Ascending aorta (tissue), 2 donors: ENCODE data around the gene PSPH. TPM values are rescaled to one million over a fixed set of nuclear protein-coding genes. Genes with fewer than 3 reads are reported as not detected.
"Not testable (repeated sequence)": the region's sequence is repeated elsewhere in the genome, so short reads cannot be mapped to it uniquely, and the experiment has no call there.

ENCODE experiments used
- DNase-seq, 2 donors: peaks; one replicate each; pipeline ENCODE4 v3.0.0-alpha.2; 2019; ENCODE audit warnings: low spot score in 2 of 2
- H3K27ac ChIP-seq, 2 donors: fragments of 200-600 bp; sonication (generic); one replicate each; pipeline ENCODE4 v1.5.1; 2016 to 2017; ENCODE audit warnings: mild to moderate bottlenecking in 1 of 2
- H3K27me3 ChIP-seq: fragments of 200-600 bp; sonication (generic); one replicate; pipeline ENCODE4 v1.5.1; 2017
- H3K36me3 ChIP-seq, 2 donors: fragments of 200-600 bp; sonication (generic); one replicate each; pipeline ENCODE4 v1.5.1; 2016
- H3K4me1 ChIP-seq, 2 donors: fragments of 200-600 bp; sonication (generic); one replicate each; pipeline ENCODE4 v1.5.1; 2016 to 2017; ENCODE audit warnings: mild to moderate bottlenecking in 1 of 2
- H3K4me3 ChIP-seq, 2 donors: fragments of 200-600 bp; sonication (generic); one replicate each; pipeline ENCODE4 v1.5.1; 2016 to 2017; ENCODE audit warnings: mild to moderate bottlenecking in 1 of 2
- H3K9me3 ChIP-seq, 2 donors: fragments of 200-600 bp; sonication (generic); one replicate each; pipeline ENCODE4 v1.5.1; 2016
- intact Hi-C: fragments of 100-400 bp; cut with DNase I; formaldehyde crosslinking; loops from one replicate; pipeline ENCODE4 v1.15.1; 2023
- total RNA-seq: library from RNA; depleted of rRNA; stranded (reverse); fragments of >200 nt; gene quantifications from one replicate; pipeline ENCODE4 v1.1.0, GENCODE V29; 2016
- TF ChIP-seq, protein P1 (sequence below), 3 experiments: fragments of 200-600 bp in 2 of 3; fragments of 450-650 bp in 1 of 3; sonication (generic) in 2 of 3; IDR thresholded peaks; one replicate each; pipeline ENCODE4 v1.5.1; 2016 to 2019; ENCODE audit warnings: antibody characterized with exemption in 3 of 3, mild to moderate bottlenecking in 1 of 3, moderate library complexity in 1 of 3

The PSPH gene
- total RNA-seq, 1 donor from 2014 or later: not detected

DNA sequence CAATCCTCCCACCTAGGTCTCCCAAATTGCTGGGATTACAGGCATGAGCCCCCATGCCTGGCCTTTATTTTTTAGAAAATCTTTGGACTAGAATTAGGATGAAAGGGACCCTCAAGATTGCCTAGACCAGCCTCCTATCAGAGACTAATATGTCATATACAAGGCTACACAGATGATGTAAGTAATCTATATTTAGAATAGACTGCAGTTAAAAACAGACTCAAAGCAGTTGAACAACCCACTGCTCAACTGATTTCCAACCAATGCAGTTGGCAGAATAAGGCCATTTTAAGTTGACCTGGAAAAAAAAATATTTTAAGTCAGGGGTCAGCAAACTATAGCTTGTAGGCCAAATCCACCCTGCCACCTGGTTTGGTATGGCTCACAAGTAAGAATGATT is 27.7 kb downstream of the PSPH start:
- no peaks in the 10 kb centered on the region for H3K36me3 ChIP-seq

DNA sequence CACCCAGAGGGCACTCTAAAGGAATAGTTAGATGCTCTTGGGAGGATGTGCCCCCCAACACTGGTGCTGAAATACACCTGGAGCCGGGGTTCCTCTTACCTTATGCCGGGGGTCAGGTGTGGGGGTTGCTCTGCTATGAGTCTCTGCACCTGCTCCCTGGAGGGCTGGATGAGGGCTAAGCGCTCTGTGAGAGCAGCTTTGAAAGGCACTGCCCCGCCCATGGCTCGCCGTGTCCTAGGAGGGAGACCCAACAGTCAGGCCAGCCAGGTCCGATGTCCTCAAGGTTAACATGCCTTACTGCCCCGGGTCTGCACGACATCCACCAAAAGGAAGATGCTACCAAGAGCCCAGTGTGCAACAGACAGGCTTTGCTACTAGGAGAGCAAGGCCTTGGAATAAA is 31.7 kb downstream of the PSPH start:
- TF ChIP-seq, protein P1, sequence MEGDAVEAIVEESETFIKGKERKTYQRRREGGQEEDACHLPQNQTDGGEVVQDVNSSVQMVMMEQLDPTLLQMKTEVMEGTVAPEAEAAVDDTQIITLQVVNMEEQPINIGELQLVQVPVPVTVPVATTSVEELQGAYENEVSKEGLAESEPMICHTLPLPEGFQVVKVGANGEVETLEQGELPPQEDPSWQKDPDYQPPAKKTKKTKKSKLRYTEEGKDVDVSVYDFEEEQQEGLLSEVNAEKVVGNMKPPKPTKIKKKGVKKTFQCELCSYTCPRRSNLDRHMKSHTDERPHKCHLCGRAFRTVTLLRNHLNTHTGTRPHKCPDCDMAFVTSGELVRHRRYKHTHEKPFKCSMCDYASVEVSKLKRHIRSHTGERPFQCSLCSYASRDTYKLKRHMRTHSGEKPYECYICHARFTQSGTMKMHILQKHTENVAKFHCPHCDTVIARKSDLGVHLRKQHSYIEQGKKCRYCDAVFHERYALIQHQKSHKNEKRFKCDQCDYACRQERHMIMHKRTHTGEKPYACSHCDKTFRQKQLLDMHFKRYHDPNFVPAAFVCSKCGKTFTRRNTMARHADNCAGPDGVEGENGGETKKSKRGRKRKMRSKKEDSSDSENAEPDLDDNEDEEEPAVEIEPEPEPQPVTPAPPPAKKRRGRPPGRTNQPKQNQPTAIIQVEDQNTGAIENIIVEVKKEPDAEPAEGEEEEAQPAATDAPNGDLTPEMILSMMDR (IDR thresholded peaks at IDR 0.05): no peak
- Histone ChIP-seq H3K4me1 (no peaks in the 10 kb centered on the region), H3K27ac (no peak overlapping the region), H3K27me3 (no peaks in the 10 kb centered on the region), H3K36me3 (no peaks in the 10 kb centered on the region), H3K4me3 (no peak overlapping the region), H3K9me3 (no peaks in the 10 kb centered on the region)
- intact Hi-C loops: no loop called here
- no peak for DNase-seq

More for the DNA sequence above, 27.7 kb downstream of the PSPH start:
- Histone ChIP-seq H3K27ac (no peak overlapping the region), H3K4me1 (no peaks in the 10 kb centered on the region), H3K9me3 (no peaks in the 10 kb centered on the region), H3K4me3 (no peak overlapping the region), H3K27me3 (no peaks in the 10 kb centered on the region)
- no peak for DNase-seq
- intact Hi-C loops: no loop called here
- TF ChIP-seq, protein P1 (IDR thresholded peaks at IDR 0.05): no peak

DNA sequence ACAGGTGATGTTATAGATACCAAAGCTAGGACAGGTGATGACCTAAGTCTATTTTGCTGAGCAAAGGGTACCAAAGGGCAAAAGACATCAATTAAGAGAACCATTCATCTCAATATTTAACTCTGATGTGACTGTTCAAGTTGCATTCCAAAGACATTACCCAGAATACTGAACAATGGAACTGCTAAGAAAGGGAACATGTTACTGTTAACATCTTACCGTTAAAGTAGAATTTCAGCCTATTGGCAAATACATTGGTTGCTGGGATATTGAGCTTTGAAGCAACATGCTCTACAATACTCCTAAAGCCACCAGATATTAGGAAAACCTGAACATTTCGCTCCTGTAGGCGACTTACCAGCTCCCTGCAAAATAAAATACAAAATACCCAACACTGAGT is 34.2 kb downstream of the PSPH start:
- DNase-seq, H3K4me3 ChIP-seq, H3K36me3 ChIP-seq, intact Hi-C loops, H3K9me3 ChIP-seq, H3K4me1 ChIP-seq, H3K27ac ChIP-seq, H3K27me3 ChIP-seq: not testable (repeated sequence)

DNA sequence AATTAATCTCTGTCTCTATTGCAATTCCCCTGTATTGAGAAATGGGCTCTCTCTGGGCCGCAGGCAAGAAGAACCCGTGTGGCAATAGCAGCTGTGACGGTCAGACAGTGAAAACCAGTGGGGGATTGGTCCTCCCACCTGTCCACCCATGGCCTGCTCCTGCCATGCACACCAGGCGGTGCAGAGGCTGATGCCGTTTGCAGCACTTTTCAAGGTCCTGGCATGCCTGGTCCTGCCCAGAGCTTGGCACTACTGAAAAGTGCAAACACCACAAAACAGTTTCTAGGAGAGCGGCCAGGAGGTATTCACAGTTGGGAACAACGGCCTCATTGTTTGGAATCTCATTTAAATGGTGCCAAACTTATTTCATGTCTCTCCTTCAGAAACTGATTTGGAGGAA is 41.5 kb downstream of the PSPH start:
- no peaks in the 10 kb centered on the region for H3K27me3 ChIP-seq
- intact Hi-C loops: no loop called here
- no peak overlapping the region for H3K27ac ChIP-seq
- no peaks in the 10 kb centered on the region for H3K9me3 ChIP-seq
- TF ChIP-seq, protein P1 (IDR thresholded peaks at IDR 0.05): no peak
- no peak for DNase-seq
- H3K4me3 ChIP-seq: no peak overlapping the region
- H3K36me3 ChIP-seq: no peaks in the 10 kb centered on the region
- peaks cover 0 to 2% of the 10 kb centered on the region in 2 donors for H3K4me1 ChIP-seq

DNA sequence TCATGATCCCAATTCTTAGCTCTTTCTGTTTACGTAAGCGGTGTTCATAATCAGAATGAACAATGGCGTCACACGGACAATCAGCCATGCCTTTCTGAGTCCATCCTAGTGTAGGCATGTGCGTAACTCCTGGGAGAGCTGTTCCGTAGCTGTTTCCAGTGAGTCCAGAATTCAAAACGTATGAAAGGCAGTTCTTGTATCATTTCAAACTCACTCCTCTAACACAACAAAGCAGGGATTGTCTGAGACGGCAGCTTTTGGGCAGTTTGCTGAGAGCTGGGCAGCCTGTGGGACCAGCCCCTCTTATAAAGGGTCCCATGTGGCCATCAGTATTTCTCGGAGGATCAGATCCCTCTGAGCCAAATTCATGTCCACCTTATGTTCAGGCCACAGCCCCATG is 43.4 kb downstream of the PSPH start:
- Histone ChIP-seq H3K27ac (no peak overlapping the region), H3K27me3 (no peaks in the 10 kb centered on the region), H3K4me1 (peaks cover 0 to 2% of the 10 kb centered on the region in 2 donors), H3K36me3 (no peaks in the 10 kb centered on the region), H3K9me3 (no peaks in the 10 kb centered on the region), H3K4me3 (no peak overlapping the region)
- intact Hi-C loops: no loop called here
- no peak for DNase-seq
- TF ChIP-seq, protein P1 (IDR thresholded peaks at IDR 0.05): no peak

DNA sequence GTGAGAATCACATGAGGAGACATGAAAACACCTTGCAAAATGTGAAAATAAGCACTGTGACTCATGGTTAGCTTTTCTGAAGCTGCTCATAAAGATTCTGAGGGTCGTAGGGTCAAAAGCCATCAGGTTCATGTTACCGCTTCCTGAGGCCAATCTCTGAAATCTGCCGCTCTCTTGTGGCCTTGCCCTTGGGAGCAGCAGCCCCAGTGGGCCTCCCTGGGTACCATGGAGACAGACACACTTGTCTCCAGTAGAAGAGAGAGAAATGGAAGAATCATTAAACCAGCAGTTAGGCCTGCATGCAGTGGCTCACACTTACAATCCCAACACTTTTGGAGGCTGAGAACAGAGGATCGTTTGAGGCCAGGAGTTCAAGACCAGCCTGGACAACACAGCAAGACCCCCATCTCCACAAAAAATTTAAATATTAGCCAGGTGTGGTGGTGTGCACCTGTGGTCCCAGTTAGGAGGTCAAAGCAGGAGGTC is 44.0 kb downstream of the PSPH start:
- no peak for DNase-seq
- intact Hi-C loops: no loop called here
- TF ChIP-seq, protein P1 (IDR thresholded peaks at IDR 0.05): no peak

More for the DNA sequence above, 44.0 kb downstream of the PSPH start:
- Histone ChIP-seq H3K9me3 (no peaks in the 10 kb centered on the region), H3K4me3 (no peak overlapping the region), H3K27me3 (no peaks in the 10 kb centered on the region), H3K27ac (no peak overlapping the region), H3K4me1 (peaks cover 0 to 2% of the 10 kb centered on the region in 2 donors), H3K36me3 (no peaks in the 10 kb centered on the region)
